Retinal pigment epithelial cell (primary cell): Measurements from ENCODE around the gene CDYL2.

Source experiments
- DNase-seq: peaks from one replicate; pipeline ENCODE4 v3.0.0-alpha.2; 2010; ENCODE audit warnings: low read depth
- H3K4me3 ChIP-seq: 2 replicates; pipeline ENCODE4 v1.5.1; 2011; ENCODE audit warnings: mild to moderate bottlenecking, low read length, control low read depth, moderate library complexity
- CTCF ChIP-seq: conservative IDR thresholded peaks from 2 replicates; pipeline ENCODE4 v1.5.1; 2011; ENCODE audit warnings: low read depth, low read length, control low read depth, inconsistent platforms

The CDYL2 gene

GRCh38 chr16:80710918-80711317 lies 93.5 kb downstream of the CDYL2 start:
- DNase-seq, result no peak
- no peak for TF ChIP-seq CTCF
- no peak overlapping the region for H3K4me3 ChIP-seq

GRCh38 chr16:80708823-80709222 lies 95.6 kb downstream of the CDYL2 start:
- H3K4me3 ChIP-seq, result no peak overlapping the region
- DNase-seq, result no peak
- TF ChIP-seq CTCF, result no peak

- no peak for DNase-seq
- H3K4me3 ChIP-seq, result no peak overlapping the region
- no peak for TF ChIP-seq CTCF
These were observed 96.7 kb downstream of the CDYL2 start for GRCh38 chr16:80707686-80708085.

GRCh38 chr16:80705596-80705995 lies 98.8 kb downstream of the CDYL2 start:
- TF ChIP-seq CTCF, result no peak
- no peak for DNase-seq
- no peak overlapping the region for H3K4me3 ChIP-seq

GRCh38 chr16:80704751-80705505 lies 99.5 kb downstream of the CDYL2 start:
- no peak for DNase-seq
- no peak overlapping the region for H3K4me3 ChIP-seq
- no peak for TF ChIP-seq CTCF

- H3K4me3 ChIP-seq, result no peak overlapping the region
- TF ChIP-seq CTCF, result no peak
- no peak for DNase-seq
These were observed 101.0 kb downstream of the CDYL2 start for GRCh38 chr16:80703131-80704071.
